ENCODE results near the gene RTN4R.
"Not testable (repeated sequence)": the region's sequence is repeated elsewhere in the genome, so short reads cannot be mapped to it uniquely, and the experiment has no call there.

RTN4R gene

DNA sequence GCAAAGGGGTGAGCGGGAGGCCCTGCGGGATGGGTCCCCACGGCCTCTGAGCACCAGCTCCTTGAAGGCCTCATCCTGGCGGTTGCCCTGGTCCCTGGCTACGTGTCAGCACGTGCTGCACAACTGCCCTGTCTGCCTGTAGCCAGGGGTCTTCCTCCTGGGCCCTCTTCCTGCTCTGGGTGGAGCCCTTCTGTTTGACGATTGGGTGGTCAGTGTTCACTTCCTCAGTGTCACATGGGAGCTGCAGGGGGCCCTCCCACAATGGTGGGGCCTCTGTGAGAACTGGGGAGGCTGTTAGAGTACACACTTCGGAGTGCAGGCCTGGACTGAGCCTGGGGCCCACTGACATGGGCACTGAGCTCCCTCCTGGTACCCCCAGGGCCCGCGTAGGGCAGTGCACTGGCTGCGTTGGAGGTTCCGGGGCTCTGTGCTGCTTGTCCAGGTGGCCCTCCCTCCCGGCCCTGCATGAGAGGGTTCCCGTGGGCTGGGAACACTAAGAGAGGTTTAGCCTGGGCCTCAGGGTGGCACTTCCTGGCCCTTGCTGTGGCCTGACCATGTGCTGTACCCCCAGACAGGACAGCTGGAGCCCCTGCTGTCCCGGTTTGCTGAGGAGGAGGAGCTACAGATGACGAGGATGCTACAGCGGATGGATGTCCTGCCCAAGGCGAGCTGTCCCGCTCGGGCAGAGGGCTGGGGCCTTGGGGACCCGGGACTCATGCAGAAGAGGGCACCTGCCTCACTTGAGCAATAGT, 38.0 kb upstream of the RTN4R start:
- DNase-seq (ENCODE audit: low read depth in 3 of 3): no peak

- not testable (repeated sequence) for DNase-seq (ENCODE audit: low read depth in 3 of 3)
Observed at GRCh38 chr22:20305230-20305893, 37.2 kb upstream of the RTN4R start.

DNA sequence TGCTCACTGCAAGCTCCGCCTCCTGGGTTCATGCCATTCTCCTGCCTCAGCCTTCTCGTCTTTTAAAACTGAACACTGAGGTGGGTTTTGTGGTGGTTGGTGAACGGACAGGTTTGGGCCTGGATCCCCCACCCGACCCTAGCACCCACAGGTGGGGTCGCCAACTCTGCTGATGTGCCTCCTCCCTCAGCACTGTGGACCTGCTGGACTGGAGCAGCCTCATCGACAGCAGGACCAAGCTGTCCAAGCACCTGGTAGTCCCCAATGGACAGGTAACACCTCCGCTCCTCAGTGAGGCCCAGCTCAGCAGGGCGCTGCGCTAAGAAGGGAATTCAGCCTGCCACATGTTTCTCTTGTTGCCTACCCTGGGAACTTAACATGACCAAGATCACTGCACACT, 36.5 kb upstream of the RTN4R start:
- DNase-seq (ENCODE audit: low read depth in 3 of 3): no peak

DNA sequence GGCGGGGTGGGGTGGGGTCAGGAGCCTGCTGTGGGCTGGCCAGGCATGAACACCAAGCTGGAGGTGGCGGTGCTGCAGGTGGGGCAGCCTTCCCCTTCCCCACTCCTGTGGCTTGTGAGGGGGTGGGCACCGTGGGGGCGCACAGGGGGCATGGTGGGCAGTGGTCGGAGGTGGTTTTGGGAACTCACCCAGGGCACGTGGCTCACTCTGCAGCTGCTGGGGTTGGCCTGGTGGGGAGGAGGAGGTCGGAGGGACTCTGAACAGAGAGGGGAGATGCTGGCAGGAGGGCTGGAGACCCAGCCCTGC, 35.1 kb upstream of the RTN4R start:
- not testable (repeated sequence) for DNase-seq (ENCODE audit: low read depth in 3 of 3)

DNA sequence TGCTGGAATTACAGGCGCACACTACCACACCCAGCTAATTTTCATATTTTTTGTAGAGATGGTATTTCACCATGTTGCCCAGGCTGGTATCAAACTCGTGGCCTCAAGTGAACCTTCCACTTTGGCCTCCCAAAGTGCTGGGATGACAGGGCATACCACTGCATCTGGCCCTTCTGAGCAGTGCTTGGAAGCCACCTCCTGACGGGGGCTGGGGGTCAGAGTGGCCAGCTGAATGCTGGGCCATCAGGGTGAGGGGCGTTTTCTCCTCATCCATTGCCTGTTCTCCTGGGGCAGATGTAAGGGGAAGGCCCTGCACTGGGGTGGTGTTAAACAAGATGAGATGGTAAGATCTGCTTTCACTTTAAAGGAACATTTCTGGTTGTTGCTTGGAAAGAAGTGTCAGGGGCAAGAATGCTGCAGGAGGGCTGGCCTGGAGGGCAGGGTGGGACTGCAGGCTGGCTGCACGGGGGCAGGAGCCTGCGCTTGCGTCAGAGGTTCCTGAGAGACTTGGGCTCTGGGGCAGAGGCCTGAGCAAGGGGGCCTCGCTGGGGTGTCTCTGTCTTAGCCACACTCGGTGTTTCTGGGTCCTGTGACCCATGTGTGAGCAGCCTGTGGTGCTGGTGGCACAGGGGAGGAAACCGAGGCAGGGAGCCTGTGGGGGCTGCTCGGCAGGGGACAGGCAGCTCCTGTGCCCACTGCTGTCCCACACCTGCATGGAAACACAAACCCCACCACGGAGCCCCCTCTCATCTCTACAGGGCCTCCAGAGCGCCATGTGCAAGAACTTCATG, 34.5 kb upstream of the RTN4R start:
- DNase-seq (ENCODE audit: low read depth in 3 of 3): no peak

GRCh38 chr22:20299746-20300136, 31.6 kb upstream of the RTN4R start:
- DNase-seq (ENCODE audit: low read depth in 3 of 3): no peak

GRCh38 chr22:20298803-20299745, 31.0 kb upstream of the RTN4R start:
- peak; percentile 83 to 95 (median 85) for DNase-seq (ENCODE audit: low read depth in 3 of 3)

- DNase-seq (ENCODE audit: low read depth in 3 of 3): no peak
Observed at GRCh38 chr22:20298110-20298802, 30.1 kb upstream of the RTN4R start.

DNA sequence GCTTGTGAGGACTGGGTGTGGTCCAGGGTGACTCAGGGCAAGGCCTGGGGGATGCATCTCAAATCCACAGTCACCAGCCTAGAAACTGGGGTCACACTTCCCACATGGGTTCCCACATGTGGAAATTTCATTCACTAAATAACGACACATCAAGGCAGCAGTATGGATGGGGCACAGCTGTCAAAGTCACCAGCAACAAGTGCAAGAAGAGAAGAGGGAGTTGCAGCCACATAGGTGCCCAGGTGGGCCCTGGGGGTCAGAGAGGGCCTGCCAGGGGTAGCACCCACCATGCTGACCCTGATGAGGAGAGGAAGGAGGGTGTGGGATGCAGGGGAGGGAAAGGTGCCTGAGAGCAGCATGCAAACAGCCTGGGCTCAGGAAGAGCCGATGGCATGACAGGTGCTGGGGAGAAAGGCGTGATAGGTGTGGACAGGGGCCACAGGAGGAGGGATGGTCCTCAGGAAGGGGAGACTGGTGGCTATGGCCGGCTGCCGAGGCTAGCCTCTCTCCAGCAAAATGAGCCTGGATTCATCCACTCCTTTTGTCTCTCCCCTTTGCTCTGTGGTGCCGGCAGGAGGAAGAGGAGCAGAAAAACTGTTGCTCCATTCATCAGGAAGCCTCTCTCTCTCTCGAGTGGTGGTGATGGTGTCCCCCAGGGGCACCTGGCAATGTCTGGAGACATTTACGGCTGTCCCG, 29.4 kb upstream of the RTN4R start:
- DNase-seq (ENCODE audit: low read depth in 3 of 3): no peak

GRCh38 chr22:20296598-20296997, 28.5 kb upstream of the RTN4R start:
- no peak for DNase-seq (ENCODE audit: low read depth in 3 of 3)

DNA sequence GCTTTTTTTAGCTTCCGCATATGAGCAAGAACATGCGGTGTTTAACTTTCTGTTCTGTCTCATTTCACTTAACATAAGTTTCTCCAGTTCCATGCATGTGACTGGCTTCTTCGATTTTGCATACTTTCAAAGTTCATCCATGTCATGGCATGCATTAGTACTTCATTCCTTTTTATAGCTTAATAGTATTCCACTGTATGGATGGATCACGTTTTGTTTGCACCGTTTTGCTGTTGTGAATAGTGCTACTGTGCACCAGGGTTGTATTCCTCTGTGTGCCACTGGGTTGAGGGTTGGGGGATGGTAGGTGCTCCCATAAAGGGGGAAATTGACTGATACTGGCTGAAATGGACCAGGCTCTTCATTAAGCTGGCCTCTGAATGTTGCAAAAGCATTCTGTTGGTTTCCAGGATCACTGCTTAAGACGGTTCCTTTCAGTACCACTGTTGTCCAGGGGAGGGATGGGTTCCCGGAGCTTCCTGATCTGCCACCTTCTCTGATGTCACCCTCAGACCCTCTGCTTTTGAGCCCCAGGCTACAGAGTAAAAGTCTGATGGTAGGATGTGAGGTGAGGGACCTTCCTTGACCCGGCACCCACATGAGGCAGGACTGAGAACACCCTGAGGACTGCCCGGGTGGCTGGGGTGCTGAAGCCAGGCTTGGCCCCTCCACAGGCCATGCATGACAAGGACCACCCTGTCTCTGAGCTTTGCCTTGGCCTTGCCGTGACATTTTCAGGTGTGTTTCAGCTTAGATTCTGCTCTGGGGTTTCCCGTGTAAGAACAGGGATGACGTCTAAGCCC, 27.3 kb upstream of the RTN4R start:
- DNase-seq (ENCODE audit: low read depth in 3 of 3): no peak

DNA sequence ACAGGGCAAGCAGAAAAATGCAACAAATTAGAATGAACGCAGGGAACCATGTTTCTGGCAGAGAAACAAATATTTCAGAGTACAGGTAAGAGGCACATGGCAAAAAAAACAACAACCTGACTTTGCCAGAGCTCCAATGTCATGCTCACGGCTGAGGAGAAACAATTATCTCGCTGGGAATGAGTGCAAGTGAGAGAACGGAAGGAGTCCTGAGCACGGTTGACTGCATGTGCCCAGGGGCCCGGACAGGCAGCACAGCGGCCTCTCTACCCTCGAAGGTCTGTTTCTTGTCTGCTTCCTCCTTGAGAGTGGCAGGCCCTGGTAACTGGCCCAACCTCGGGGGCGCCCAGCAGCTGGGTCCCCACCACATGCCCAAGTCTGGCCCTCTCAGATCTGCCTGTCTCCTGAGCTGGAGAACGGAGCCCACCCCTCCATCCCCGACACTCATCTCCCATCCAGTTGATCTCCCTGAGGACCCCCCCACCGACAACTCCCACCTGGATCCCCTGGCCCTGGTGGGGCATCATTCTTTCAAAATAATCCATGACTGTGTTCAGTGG, 24.6 kb upstream of the RTN4R start:
- no peak for DNase-seq (ENCODE audit: low read depth in 3 of 3)

DNA sequence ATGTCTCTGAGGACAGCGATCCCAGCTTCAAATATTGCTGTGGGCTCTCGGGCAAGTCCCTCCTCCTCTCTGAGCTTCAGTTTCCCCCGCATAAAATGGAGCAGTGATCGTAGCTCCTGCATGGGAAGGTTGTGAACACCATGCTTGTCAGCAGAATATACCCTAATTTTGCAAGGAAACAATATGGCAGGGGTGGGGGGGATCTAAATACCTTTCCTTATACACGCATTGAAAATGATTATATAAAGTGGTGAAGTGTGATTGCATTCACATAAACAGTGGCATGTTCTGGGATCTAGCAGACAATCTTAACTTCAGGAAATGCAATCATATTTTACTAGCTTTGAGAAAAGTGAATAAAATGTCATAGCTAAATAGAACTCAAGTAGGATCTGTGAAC, 24.0 kb upstream of the RTN4R start:
- DNase-seq (ENCODE audit: low read depth in 3 of 3): no peak

- DNase-seq (ENCODE audit: low read depth in 3 of 3): no peak
Observed at GRCh38 chr22:20291604-20292063, 23.5 kb upstream of the RTN4R start.

GRCh38 chr22:20291249-20291586, 23.1 kb upstream of the RTN4R start:
- no peak for DNase-seq (ENCODE audit: low read depth in 3 of 3)

- no peak for DNase-seq (ENCODE audit: low read depth in 3 of 3)
Observed at GRCh38 chr22:20290578-20291248, 22.6 kb upstream of the RTN4R start.

DNA sequence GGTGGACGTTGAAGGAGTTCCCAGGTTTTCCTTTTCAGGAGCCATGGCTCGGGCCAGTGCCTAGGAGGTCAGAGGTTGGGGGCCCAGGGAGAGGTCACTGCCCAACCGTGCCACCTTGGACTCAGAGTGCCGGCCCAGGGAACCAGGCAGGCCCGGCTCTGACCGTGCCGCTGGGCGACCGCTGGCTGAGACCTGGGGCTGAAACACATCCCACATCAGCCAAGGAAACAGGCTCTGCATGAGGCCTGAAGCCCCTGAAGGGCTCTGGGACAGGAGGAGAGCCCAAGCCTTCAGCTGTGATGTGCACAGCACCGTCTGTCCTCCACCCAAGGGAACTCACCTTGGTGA, 21.9 kb upstream of the RTN4R start:
- DNase-seq (ENCODE audit: low read depth in 3 of 3): no peak

GRCh38 chr22:20289182-20290044, 21.3 kb upstream of the RTN4R start:
- DNase-seq (ENCODE audit: low read depth in 3 of 3): not testable (repeated sequence)

All from stimulated activated CD4-positive, alpha-beta T cell treated with anti-CD3 and anti-CD28 coated beads, TNF-alpha, amount 100 ng/mL, for 24 hours (primary cell).